HEK293 (cell line): Measurements from ENCODE around the gene ATP5PB.

Experiments used
- CTCF ChIA-PET: fragments of 350-600 bp; formaldehyde crosslinking; extraction: SDS; loops from one replicate; lab custom pipeline; 2021; ENCODE audit warnings: antibody characterized with exemption; lab: Yijun Ruan, JAX
- POLR2A ChIA-PET: fragments of 300-600 bp; formaldehyde crosslinking; extraction: SDS; loops from one replicate; lab custom pipeline; 2020; ENCODE audit warnings: antibody characterized with exemption, inconsistent platforms; lab: Yijun Ruan, JAX
- H3K27ac ChIP-seq: fragments of 200-500 bp; sonication (Bioruptor generic); 2 replicates; pipeline ENCODE4 v1.5.1; 2014; ENCODE audit warnings: low read depth, low read length, control low read depth, inconsistent platforms; ENCODE audit errors: extremely low read depth
- H3K36me3 ChIP-seq, 2 experiments: fragments of 200-500 bp in 1 of 2; sonication (Bioruptor generic) in 1 of 2; 1 replicate in 1 of 2; 2 replicates in 1 of 2; pipeline ENCODE4 v1.5.1; 2014 to 2017; ENCODE audit warnings: inconsistent platforms in 2 of 2, low read length in 2 of 2; ENCODE audit not compliant: control insufficient read depth in 2 of 2, insufficient read depth in 1 of 2
- H3K4me1 ChIP-seq: fragments of 200-500 bp; sonication (Bioruptor generic); 2 replicates; pipeline ENCODE4 v1.5.1; 2014; ENCODE audit warnings: mild to moderate bottlenecking, low read length, inconsistent platforms; ENCODE audit not compliant: control insufficient read depth, insufficient read depth
- H3K4me3 ChIP-seq: 2 replicates; pipeline ENCODE4 v1.5.1; 2011; ENCODE audit warnings: low read depth, mild to moderate bottlenecking, control low read depth, low read length, moderate library complexity
- H3K9me3 ChIP-seq: fragments of 200-500 bp; sonication (Bioruptor generic); 2 replicates; pipeline ENCODE4 v1.5.1; 2014; ENCODE audit warnings: low read depth, low read length, inconsistent platforms; ENCODE audit not compliant: control insufficient read depth, insufficient read depth
- BCL11A ChIP-seq: fragments of 450-650 bp; formaldehyde crosslinking; IDR thresholded peaks from 2 replicates; pipeline ENCODE4 v1.5.1; 2016; ENCODE audit warnings: low read depth, missing biosample characterization, missing genetic modification characterization
- IKZF3 ChIP-seq: fragments of 450-650 bp; IDR thresholded peaks from 2 replicates; pipeline ENCODE4 v1.5.0; 2018; ENCODE audit warnings: missing biosample characterization, mild to moderate bottlenecking, missing genetic modification characterization, moderate library complexity
- KLF16 ChIP-seq: fragments of 450-650 bp; formaldehyde crosslinking; IDR thresholded peaks from 2 replicates; pipeline ENCODE4 v1.5.1; 2017; ENCODE audit warnings: missing biosample characterization, missing genetic modification characterization
- PBX3 ChIP-seq: sonication (generic); formaldehyde crosslinking; IDR thresholded peaks from 2 replicates; pipeline ENCODE4 v1.8.1; 2022; ENCODE audit warnings: mild to moderate bottlenecking, moderate library complexity, missing genetic modification reagents
- PRDM2 ChIP-seq: fragments of 450-650 bp; formaldehyde crosslinking; IDR thresholded peaks from 2 replicates; pipeline ENCODE4 v1.5.1; 2016; ENCODE audit warnings: missing biosample characterization, missing genetic modification characterization, borderline replicate concordance
- PRDM4 ChIP-seq: fragments of 450-650 bp; formaldehyde crosslinking; IDR thresholded peaks from 2 replicates; pipeline ENCODE4 v1.5.1; 2017; ENCODE audit warnings: missing biosample characterization, missing genetic modification characterization
- ZBTB21 ChIP-seq: fragments of 450-650 bp; formaldehyde crosslinking; IDR thresholded peaks from 2 replicates; pipeline ENCODE4 v1.5.1; 2017; ENCODE audit warnings: missing biosample characterization, missing genetic modification characterization
- ZNF148 ChIP-seq: fragments of 450-650 bp; formaldehyde crosslinking; IDR thresholded peaks from 2 replicates; pipeline ENCODE4 v1.5.0; 2017; ENCODE audit warnings: missing biosample characterization, missing genetic modification characterization, borderline replicate concordance
- ZNF175 ChIP-seq: fragments of 450-650 bp; formaldehyde crosslinking; IDR thresholded peaks from 2 replicates; pipeline ENCODE4 v1.5.1; 2016; ENCODE audit warnings: missing biosample characterization, missing genetic modification characterization
- ZNF292 ChIP-seq: fragments of 450-650 bp; formaldehyde crosslinking; IDR thresholded peaks from 2 replicates; pipeline ENCODE4 v1.5.1; 2016; ENCODE audit warnings: low read depth, missing biosample characterization, missing genetic modification characterization, borderline replicate concordance
- ZNF394 ChIP-seq: fragments of 450-650 bp; formaldehyde crosslinking; IDR thresholded peaks from 2 replicates; pipeline ENCODE4 v1.5.1; 2016; ENCODE audit warnings: missing biosample characterization, missing genetic modification characterization, mild to moderate bottlenecking, moderate library complexity, borderline replicate concordance
- ZNF398 ChIP-seq: fragments of 450-650 bp; formaldehyde crosslinking; IDR thresholded peaks from 2 replicates; pipeline ENCODE4 v1.5.1; 2017; ENCODE audit warnings: missing biosample characterization, missing genetic modification characterization
- ZNF530 ChIP-seq: fragments of 450-650 bp; formaldehyde crosslinking; IDR thresholded peaks from 2 replicates; pipeline ENCODE4 v1.5.1; 2016; ENCODE audit warnings: low read depth, missing biosample characterization, missing genetic modification characterization
- ZNF610 ChIP-seq: fragments of 450-650 bp; formaldehyde crosslinking; IDR thresholded peaks from 2 replicates; pipeline ENCODE4 v1.5.1; 2016; ENCODE audit warnings: missing biosample characterization, missing genetic modification characterization, borderline replicate concordance
- ZNF670 ChIP-seq: fragments of 450-650 bp; formaldehyde crosslinking; IDR thresholded peaks from 2 replicates; pipeline ENCODE4 v1.5.1; 2016; ENCODE audit warnings: missing biosample characterization, missing genetic modification characterization, low read depth

ATP5PB gene

GRCh38 chr1:111467865-111468716 lies 18.8 kb downstream of the ATP5PB start:
- peaks cover 3% of the 10 kb centered on the region; the same call in 1 of the 2 replicates for H3K4me1 ChIP-seq
- peaks cover 0 to 41% of the 10 kb centered on the region in 2 experiments; a peak in 1 of 3 replicates for H3K36me3 ChIP-seq
- no peaks in the 10 kb centered on the region for H3K9me3 ChIP-seq
- CTCF ChIA-PET: interaction anchor here (0.7 to 0.9 kb wide), 2 partner anchors 62 to 277 kb away, joined by 3 to 4 read pairs; no protein-coding TSS in a partner anchor
- TF ChIP-seq ZNF148 (no peak), BCL11A (no peak), IKZF3 (no peak), PBX3 (CRISPR knock-in tag) (no peak)
- no peak overlapping the region for H3K27ac ChIP-seq
- POLR2A ChIA-PET: no interaction called here
- H3K4me3 ChIP-seq: no peak overlapping the region

GRCh38 chr1:111468717-111469100 lies 19.4 kb downstream of the ATP5PB start:
- Histone ChIP-seq H3K36me3 (peaks cover 0 to 41% of the 10 kb centered on the region in 2 experiments; a peak in 1 of 3 replicates), H3K27ac (no peak overlapping the region), H3K4me3 (no peak overlapping the region), H3K4me1 (peaks cover 3% of the 10 kb centered on the region; the same call in 1 of the 2 replicates), H3K9me3 (no peaks in the 10 kb centered on the region)
- CTCF ChIA-PET: interaction anchor here (0.9 to 1.0 kb wide), 2 partner anchors 16 to 62 kb away, joined by 3 to 4 read pairs; no protein-coding TSS in a partner anchor
- no peak for TF ChIP-seq PRDM4 (tag by site-specific recombination)
- no peak for TF ChIP-seq ZBTB21 (tag by site-specific recombination)
- no peak for TF ChIP-seq ZNF610
- no peak for TF ChIP-seq ZNF175 (tag by site-specific recombination)
- TF ChIP-seq ZNF670 (tag by site-specific recombination): no peak
- no peak for TF ChIP-seq ZNF394 (tag by site-specific recombination)
- TF ChIP-seq PRDM2 (tag by site-specific recombination): no peak
- no peak for TF ChIP-seq ZNF530 (tag by site-specific recombination)
- no peak for TF ChIP-seq KLF16 (tag by site-specific recombination)
- TF ChIP-seq ZNF292 (tag by site-specific recombination): no peak
- no peak for TF ChIP-seq ZNF398 (tag by site-specific recombination)
- POLR2A ChIA-PET: no interaction called here
